NCI-H510A (cell line): ENCODE results near the gene RASGRP4.
A peak's percentile ranks its signal among the peaks of the same experiment; 100 is the strongest.

Experiments
- DNase-seq: peaks from one replicate; lab custom pipeline; 2025; lab: John Stamatoyannopoulos, UW

Gene RASGRP4

DNA sequence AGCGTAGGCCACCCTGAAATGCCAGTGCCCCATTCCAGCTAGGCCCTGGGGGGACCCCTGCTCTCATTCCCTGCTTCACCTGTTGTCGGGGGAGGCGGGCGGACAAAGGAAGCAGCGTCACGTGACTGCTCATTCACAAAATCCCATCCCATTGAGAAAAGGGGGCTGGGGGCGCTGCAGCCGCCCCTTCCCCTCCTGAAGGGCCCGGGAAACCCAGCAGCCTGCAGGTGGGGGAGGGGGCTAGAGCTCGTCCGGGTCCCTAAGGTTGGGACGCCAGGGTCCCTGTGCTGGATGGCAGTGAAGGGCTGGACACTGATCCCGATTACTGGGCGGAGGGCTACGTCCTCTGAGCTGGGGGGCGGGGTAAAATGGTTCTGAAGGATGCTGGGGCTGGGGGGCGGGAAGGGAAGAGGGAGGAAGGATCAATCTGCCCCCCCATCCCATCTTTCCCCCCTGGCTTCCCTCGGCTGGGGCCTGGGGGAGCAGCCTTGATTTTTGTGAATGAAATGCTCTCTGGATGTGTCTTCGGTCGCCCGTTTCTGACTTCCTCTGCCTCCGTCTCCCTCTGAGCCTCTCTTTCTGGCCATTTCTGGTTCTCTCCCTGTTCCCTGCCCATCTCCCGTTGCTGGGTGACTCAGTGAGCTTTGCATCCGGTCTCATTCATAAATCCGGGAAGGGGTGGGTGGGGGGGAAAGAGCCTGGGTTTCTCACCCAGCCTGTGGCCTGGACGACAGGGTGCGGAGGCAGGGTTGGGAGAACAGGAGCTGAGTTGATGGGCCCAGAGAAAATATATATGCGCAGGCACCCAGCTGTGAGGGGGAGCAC lies 36.7 kb downstream of the RASGRP4 start:
- DNase-seq: peak; percentile 35

DNA sequence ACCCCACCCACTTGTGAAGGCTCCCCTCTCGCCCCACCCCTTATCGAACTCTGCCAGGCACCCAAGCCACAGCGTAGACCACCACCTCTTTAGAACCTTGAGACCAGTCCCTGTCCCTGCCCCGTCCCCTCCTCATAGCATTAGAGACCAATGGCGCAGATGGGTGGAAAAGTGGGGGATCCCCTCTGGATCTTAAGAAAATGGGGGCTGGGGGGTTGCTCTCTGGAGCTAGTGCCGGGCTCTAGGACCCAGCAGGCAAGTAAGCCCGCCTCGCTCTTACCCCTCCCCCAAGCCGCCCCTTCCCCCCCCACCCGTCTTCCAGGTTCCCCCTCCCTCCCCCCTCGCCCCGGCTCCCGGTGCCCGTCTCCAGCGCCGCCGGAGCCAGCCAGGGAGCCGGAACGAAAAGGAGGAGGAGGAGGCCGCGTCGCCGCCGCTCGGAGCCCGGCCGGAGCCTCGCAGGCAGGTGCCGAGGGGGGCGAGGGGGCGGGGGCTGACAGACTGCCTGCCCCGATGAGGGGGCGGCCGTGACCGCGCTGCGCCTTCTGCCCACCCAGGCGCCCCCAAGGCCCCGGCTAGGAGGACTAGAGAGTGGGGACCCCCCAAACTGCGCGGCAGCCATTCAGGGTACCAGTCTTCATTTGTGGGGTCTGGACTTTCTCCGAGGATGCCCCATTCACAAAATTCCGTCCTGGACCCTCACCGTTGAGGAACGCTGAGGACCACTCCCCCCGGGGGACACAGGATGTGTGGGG lies 37.5 kb downstream of the RASGRP4 start, which contains the start of gene SPRED3:
TSS of gene SPRED3 (plus strand) at position 349 of the 752 bp plus-strand sequence. CDS start 1,606 bp downstream, outside the sequence.
- peak; percentile 69 for DNase-seq

DNA sequence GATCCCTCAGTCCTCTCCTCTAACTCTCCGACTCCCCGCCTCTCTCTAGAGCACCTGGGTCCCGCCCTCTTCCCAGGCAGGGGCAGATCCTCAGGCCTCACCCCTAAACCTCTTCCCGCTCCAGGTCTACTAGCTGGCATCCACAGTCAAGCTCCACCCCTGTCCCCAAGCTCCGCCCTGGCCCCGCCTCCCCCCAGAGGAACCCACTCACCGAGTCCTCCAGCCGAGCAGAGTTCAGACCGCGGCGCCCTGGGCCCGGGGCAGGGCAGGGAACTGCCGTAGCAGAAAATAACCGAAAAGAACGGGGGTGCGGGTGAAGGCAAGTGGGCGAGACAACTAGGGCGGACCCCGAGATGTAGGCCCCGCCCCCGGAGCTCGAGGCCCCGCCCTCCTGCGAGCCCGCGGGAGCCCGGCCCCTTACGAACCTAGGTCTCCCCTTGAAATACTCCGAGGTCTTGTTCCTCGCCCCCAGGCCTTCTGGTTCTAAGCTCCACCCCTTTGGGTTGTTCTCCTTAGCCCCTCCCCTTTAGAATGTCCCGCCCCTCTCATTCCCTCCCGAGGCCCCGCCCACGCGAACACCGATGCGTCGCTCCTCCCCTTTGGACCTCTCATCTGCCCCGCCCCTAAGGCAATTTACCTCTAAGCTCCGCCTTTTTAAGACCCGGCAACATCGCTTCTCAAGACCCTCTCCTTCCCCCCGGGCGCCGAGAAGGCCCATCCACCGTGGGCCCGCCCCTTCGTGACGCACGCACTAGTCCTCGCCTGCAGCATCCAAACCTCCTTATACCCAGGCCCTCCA lies 38.3 kb downstream of the RASGRP4 start, which contains the start of gene GGN:
TSS of gene GGN (minus strand) at position 485 of the 799 bp plus-strand sequence. CDS start 773 bp downstream, outside the sequence.
- peak; percentile 41 for DNase-seq

DNA sequence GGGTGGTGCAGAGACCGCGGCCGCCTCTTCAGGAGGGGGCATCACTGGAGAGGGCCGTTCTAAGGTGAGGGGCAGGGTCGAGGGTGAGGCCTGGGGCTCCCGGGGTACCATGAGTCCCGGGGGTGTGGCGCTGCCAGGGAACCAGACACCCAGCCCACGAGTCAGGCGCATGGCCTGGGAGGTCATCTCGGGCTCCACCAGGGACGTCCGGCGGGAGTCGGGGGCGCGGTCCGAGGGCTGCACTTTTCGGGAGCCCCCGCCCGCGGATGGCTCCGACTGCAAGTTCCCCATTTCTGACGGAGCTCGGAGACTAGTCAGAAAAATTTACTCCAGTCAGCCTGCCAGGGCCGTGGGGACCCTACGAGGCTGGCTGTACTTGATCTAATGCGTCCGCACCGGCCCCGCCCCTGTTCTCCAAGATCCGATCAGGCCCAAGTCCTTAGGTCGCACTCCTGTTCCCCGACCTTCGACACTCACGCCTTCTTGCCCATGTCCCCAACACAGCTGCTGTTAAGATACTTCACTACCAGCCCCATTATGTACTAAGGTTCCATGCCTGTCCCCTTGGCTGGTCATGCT lies 39.0 kb downstream of the RASGRP4 start:
- DNase-seq: no peak

DNA sequence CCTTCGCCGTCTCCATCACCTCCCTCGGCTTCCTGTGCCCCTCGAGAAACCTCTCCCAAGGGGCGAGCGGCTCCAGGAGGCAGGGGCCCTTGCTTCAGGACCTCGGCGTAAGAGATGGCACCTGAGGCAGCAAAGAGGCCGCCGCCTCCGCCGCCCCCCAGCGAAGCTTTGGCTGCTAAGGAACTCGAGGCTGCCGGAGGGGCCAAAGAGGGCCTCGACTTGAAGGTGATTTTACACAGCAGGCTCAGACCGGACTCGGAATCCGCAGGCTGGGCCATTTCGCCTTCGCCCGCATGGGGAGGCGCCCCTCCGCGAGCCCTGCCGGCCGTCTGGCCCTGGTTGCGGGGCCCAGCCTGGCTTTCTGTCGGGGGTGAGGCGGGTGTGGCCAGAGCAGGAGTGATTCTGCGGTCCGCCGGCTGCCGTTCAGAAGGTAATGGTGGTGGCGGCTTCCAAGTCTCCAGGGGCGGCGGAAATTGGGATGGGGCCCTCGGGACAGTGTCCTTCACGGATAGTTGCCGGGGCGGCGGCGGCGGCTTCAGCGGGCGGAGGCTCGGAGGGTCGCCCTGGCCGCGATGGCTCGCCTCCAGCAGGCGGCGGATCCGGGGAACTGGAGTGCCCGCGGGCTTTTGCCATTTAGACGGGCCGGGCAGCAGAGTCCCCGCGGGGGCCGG lies 39.6 kb downstream of the RASGRP4 start:
- DNase-seq: no peak

DNA sequence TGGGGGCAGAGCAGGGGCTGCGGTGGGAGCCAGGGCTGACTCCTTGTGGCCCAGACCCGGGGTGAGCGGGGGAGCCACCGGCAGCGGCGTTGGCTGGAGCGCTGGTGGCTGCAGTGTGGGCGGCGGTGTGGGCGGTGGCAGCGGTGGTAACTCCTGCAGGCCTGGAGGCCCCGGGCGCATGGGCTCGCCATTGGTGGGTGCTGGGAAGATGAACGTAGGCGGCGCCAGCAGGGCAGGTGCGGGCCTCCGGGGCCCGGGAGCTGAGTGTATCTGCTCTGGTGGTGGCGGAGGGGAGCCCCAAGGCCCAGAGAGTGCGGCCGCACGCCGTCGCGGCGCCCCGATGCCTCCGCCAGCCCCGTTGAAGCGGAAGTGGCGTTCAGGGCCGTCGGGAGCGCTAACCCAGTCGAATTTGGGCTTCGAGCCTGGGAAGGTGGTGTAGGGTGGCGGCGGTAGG lies 40.2 kb downstream of the RASGRP4 start:
- DNase-seq: no peak

DNA sequence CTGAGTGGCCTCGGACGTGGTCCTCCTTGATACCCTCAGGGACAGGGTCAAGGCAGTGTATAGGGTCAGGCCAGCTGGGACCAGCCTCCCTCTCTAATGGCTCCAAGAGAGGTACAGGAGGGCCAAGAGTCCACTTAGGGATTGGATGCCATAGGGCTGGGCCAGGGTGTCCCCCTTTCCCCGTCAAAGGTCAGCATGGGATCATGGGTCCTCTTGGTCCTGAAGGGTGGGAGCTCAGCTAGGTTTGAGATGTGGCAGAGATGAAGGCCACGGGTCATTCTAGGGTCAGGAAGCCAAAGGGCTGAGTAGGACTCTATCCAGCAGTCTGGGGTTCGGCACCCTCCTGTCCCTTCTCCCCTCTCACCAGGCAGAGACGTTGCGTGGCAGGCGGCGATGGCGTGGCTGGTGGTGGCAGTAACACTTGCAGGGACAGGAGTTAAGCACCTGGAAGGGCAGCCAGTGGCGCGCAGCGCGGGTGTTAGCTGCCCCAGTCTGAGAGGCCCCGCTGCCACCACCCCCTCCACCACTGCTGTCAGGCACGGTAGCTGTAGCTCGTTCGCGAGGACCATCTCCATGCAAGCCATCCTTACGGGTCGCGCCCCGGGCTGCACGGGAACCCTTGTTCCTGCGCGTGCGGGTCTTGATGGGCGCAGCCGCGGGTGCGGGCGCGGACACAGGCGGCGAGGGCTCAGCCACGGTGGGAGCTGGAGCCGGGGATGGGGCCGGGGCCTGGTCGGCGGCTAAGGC lies 40.8 kb downstream of the RASGRP4 start:
- no peak for DNase-seq

DNA sequence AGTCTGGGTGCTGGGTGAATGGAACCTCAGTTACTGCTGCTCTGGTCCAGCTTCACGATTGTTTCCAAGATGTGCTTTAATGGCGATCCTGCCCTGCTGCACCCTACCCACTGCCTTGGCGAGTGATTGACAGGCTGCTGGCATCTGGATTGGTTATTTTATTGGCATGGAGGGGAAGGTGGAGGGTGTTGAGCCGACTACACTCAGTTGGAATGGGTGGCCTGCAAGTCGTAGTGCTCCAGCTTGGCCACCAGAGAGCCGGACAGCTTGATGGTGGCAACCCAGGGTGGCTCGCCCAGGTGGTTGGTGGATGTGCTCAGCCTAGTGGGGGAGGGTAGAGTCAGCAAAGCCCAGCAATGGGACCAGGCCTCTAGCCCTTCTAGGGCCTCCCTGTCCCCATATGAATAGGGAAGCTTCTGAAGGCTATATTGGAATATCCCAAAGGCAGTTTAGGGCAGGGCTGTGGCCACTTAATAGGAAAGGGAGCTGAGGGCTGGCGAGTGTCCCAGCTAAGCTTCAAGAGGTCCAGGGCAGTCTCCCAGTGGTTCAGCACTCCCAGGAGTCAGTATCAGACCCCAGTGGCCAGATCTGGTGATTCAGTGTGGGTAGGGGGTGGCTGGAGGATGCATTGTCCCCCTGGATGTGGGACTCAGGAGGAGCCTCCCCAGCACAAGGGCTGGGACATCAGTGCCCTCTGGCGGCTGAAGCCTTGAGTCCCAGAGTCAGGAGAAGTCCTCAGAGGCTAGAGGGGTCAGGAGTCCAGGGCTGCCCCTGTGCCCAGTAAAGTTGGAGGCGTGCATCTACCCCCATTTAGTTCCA lies 41.6 kb downstream of the RASGRP4 start:
- DNase-seq: no peak

DNA sequence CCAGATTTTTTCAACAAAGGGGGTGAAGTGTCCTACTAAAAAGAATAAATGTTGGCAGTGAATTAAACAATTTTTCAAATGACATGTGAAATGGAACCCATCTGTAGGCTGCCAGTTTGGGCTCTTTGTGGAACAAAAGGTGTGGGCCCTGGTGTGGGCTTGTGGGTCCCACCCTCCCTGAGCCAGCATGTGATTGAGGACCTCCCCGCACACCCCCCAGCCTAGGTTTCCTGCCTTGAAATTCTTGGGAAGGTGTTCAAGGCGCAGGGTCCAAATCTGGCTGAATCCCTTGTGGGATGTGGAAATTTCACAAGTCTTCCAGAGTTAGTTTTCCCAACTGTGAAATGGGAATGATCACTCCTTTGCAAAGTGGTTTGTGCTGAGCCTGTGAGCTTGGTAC lies 42.3 kb downstream of the RASGRP4 start:
- DNase-seq: no peak

DNA sequence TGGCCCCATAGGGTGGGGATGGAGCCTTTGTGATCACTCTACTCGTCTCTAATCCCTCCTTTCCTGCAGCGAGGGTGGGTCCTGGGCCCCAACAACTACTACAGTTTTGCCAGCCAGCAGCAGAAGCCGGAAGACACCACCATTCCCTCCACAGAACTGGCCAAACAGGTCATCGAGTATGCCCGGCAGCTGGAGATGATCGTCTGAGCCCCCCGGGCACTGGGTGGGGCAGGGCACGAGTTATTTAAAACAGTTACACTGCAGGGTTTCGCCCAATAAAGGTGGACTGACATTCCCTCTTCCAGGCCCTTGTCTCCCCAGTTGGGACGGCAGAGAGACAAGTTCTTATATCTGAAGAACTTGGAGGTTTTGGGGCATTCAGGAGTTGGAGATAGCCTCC lies 42.8 kb downstream of the RASGRP4 start:
- DNase-seq: no peak

DNA sequence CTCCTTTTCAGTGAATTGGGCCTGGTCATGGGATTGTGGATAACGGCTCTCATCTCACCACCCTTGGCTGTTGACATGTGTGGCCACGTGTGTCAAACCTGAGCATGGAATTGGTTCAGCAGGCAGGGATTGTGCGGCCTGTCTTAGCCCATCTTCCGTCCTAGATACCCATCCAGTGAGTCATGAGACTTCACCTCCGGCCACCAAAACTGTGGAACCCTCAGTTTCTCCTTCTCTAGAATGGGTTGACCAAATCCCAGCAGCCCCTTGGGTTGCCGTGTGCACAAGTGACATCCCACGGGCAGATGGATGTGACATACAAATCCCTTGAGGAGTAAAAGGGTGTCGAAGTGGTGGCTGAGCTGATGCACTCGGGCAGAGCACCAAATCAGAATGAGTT lies 44.9 kb downstream of the RASGRP4 start:
- DNase-seq: no peak

DNA sequence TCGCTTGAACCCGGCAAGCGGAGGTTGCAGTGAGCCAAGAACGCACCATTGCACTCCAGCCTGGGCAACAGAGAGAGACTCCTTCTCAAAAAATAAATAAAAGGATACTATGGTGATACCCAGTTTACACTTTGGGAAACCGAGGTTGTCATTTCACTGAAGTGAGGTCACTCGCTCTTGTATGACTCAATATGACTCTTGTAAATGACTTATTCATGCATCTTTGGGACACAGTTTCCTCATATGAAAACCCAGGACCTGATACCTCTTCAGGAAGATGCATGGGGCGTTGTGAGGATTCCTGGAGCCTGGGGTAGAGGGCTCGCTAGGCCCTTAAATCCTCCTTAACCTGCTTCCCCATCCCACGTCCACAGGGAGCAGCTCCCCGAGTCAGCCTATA lies 47.2 kb downstream of the RASGRP4 start:
- no peak for DNase-seq

DNA sequence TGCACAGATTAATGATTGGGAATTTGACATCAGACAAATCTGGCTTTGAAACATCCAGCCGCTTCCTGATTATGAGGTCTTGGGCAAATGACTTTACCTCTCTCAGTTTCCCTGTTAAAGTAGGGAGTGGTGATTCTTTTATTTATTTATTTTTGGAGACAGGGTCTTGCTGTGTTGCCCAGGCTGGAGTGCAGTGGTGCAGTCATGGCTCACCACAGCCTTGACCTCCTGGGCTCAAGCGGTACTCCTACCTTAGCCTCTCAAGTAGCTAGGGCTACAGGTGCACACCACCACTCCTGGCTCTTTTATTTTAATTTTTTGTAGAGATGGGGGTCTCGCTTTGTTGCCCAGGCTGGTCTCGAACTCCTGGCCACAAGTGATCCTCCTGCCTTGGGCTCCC lies 49.0 kb downstream of the RASGRP4 start:
- DNase-seq: no peak

DNA sequence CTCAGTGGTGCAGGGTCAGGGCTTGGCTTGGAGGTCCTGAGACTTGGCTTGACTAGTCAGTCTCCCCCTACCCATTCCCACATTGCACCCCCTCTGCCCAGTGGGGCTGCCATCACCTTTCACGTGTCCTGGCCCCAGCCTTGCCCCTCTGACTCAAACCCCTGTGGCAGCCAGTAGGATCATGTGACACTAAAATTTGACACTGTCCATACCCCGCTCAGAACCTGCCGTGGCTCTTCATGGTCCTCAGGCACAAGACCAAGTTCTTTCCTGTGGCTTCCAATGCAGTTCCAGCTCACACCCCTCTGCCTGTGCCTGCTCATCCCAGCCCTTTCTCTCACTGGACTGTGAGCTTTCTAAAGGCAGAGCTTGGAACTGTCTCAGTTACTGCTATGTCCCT lies 49.4 kb downstream of the RASGRP4 start:
- DNase-seq: no peak

DNA sequence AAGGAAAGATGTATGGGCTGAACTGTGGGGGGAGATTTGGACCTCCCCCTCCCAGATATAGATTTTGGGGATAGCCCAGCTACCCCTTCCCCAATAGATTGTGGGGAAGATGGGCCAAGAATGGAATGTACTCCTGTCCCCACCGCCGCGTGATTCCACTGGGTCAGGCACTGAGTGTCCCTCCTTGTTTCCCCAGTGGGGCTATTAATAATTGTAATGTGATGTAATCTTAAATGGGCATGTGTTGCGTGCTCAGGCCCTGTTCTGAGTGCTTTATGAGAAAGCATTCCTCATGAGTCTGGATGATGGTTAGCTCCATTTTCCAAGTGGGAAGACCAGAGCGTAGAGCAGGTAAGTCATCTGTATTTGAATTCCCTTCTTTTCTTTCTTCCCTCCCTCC lies 50.3 kb downstream of the RASGRP4 start:
- no peak for DNase-seq

DNA sequence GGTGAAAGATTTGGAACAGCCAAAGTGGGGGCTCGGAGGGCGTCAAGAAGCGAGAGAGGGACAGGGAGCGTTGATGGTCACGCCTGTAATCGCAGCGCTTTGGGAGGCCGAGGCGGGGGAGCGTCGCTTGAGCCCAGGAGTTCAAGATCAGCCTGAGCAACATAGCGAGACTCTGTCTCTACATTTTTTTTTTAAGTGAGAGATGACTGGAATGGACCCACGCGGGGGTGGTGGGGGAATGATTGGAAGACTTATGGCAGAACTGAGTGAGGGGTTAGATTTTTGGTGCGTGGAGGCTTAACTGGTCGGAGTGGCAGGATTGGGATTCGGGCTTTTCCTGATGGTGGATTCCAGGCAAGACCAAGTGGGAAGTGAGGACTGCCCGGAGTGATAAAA lies 50.9 kb downstream of the RASGRP4 start:
- no peak for DNase-seq

DNA sequence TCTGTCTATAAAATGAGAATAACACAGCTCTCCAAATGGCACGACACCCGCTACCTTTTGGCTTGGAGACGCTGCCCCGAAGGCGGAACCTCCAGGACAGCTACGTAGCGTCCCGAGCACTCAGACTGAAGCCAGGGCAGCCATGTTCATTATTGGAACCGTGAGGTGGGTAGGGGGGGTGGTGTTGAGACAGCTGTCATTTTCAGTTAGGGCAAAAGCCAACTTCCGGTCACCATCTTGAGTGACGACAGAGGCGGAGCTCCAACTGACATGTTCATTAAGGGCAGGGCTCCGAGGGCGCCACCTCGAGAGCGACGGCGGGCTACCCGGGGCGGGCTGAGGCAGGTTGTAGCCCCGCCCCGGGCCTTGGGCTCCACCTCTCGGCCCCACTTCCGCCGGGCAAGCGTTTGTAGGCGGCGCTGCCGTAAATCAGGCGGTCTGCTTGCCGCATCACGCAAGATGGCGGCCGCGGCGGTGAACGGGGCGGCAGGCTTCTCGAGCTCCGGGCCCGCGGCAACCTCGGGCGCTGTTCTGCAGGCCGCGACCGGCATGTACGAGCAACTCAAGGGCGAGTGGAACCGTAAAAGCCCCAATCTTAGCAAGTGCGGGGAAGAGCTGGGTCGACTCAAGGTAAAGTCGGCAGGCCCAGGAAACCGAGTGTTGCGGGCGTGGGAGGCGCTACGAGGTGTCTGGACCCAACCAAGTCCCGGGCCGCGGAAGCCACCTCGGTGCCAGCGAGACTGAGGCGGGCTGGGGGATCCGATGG lies 51.5 kb downstream of the RASGRP4 start, which contains the start of gene PSMD8:
TSS of gene PSMD8 (plus strand) at position 240 of the 766 bp plus-strand sequence. CDS start at position 271, 31 bp downstream.
- peak; percentile 98 for DNase-seq

DNA sequence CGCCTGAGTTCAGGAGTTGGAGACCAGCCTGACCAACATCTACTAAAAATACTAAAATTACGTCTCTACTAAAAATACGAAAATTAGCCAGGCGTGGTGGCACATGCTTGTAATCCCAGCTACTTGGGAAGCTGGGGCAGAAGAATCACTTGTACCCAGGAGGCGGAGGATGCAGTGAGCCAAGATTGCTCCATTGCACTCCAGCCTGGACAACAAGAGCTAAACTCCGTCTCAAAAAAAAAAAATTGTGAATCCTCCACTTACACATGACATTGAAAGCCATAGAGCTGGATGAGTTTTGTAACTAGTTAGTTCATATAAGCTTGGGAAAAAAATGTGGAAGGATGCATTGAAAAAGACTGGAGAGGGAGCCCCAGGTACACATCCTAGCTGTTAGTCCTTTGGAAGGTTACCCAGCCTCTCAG lies 52.1 kb downstream of the RASGRP4 start:
- DNase-seq: no peak

DNA sequence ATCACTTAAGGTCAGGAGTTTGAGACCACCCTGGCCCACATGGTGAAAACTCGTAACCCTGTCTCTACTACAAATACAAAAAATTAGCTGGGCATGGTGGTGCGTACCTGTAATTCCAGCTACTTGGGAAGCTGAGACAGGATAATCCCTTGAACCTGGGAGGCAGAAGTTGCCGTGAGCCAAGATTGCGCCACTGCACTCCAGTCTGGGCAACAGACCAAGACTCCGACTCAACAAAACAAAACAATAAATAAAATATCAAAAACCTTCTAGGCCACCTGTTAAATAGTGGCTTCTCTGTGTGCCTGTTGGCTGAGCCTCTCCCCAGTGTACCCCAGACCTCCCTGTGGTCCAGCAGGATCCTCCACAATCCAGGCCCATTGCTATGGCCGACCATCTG lies 54.9 kb downstream of the RASGRP4 start:
- DNase-seq: no peak
